HepG2 (cell line): ENCODE data around the gene RABEPK. TPM values are rescaled to one million over a fixed set of nuclear protein-coding genes. Genes with fewer than 3 reads are reported as not detected.

Source experiments
- ATAC-seq: fragments of 200-7000 bp; cut with Tn5 transposase; 3 replicates; pipeline ENCODE4 v1.9.1; 2020; ENCODE audit warnings: mild to moderate bottlenecking, moderate library complexity
- BruUV-seq: library from RNA; stranded (reverse); fragments of 400-500 nt; replicated peaks from 2 replicates; lab custom pipeline; 2021; lab: Mats Ljungman, UMichigan
- CTCF ChIA-PET: fragments of 300-600 bp; formaldehyde crosslinking; extraction: SDS; loops from one replicate; lab custom pipeline; 2021; ENCODE audit warnings: low total read pairs, inconsistent platforms, low intra/inter-chr PET ratio; lab: Yijun Ruan, JAX
- POLR2A ChIA-PET: fragments of 350-600 bp; sonication (Branson Sonifier 250); formaldehyde crosslinking; loops from one replicate; lab custom pipeline; 2020; ENCODE audit warnings: antibody characterized with exemption, inconsistent platforms; lab: Yijun Ruan, JAX
- DNase-seq: peaks from one replicate; pipeline ENCODE4 v3.0.0-alpha.2; 2015; ENCODE audit warnings: low spot score
- FAIRE-seq: peaks from 3 replicates; lab custom pipeline; 2011; peaks lifted over from hg19 to GRCh38; lab: Jason Lieb, UNC
- H2AFZ ChIP-seq: one replicate; pipeline ENCODE4 v1.6.1; 2011; ENCODE audit warnings: low read length, inconsistent platforms
- H3K27ac ChIP-seq: fragments of 300-600 bp; 3 replicates; pipeline ENCODE4 v1.8.0; 2011; ENCODE audit warnings: mixed run types, mild to moderate bottlenecking, mixed read lengths, low read length, inconsistent platforms; ENCODE audit not compliant: insufficient read depth; ENCODE audit errors: extremely low read length
- H3K27me3 ChIP-seq, 2 experiments: fragments of 200-600 bp in 1 of 2; 2 replicates in 1 of 2; 3 replicates in 1 of 2; pipeline versions ENCODE4 v1.6.0 to v1.8.0; 2011; ENCODE audit warnings: low read length in 2 of 2, mild to moderate bottlenecking in 2 of 2, moderate library complexity in 2 of 2, inconsistent platforms in 1 of 2; ENCODE audit not compliant: insufficient read depth in 2 of 2, control insufficient read depth in 1 of 2
- H3K36me3 ChIP-seq, 2 experiments: fragments of 200-600 bp in 1 of 2; replicated peaks in 1 of 2; 2 replicates in 1 of 2; 3 replicates in 1 of 2; pipeline versions ENCODE4 v1.5.1 to v1.8.0; 2011; ENCODE audit warnings: low read length in 2 of 2, inconsistent platforms in 1 of 2; ENCODE audit not compliant: insufficient read depth in 2 of 2, control insufficient read depth in 1 of 2
- H3K4me1 ChIP-seq: 2 replicates; pipeline ENCODE4 v1.5.1; 2012; ENCODE audit warnings: low read length, inconsistent platforms; ENCODE audit not compliant: insufficient read depth
- H3K4me2 ChIP-seq: 2 replicates; pipeline ENCODE4 v1.6.0; 2011; ENCODE audit warnings: low read depth, low read length, inconsistent platforms
- H3K4me3 ChIP-seq, 3 experiments: fragments of 200-600 bp in 1 of 3; sonication (generic), shearing (Covaris generic) in 1 of 3; replicated peaks in 1 of 3; 2 replicates each; pipeline ENCODE4 v1.5.1; 2011 to 2016; ENCODE audit warnings: low read length in 3 of 3, inconsistent platforms in 2 of 3, low read depth in 2 of 3, mild to moderate bottlenecking in 2 of 3, control low read depth in 1 of 3, mixed read lengths in 1 of 3; ENCODE audit not compliant: insufficient read depth in 1 of 3
- H3K79me2 ChIP-seq: one replicate; pipeline ENCODE4 v1.6.1; 2011; ENCODE audit warnings: low read length, inconsistent platforms; ENCODE audit not compliant: insufficient read depth
- H3K9ac ChIP-seq: 2 replicates; pipeline ENCODE4 v1.6.0; 2011; ENCODE audit warnings: mild to moderate bottlenecking, low read depth, low read length, inconsistent platforms; ENCODE audit not compliant: insufficient read depth
- H3K9me3 ChIP-seq: 2 replicates; pipeline ENCODE4 v1.5.1; 2012; ENCODE audit warnings: mild to moderate bottlenecking, low read length
- H4K20me1 ChIP-seq: 2 replicates; pipeline ENCODE4 v1.6.0; 2011; ENCODE audit warnings: inconsistent platforms, mild to moderate bottlenecking, low read length, moderate library complexity; ENCODE audit not compliant: insufficient read depth
- CHD2 ChIP-seq: IDR thresholded peaks from 2 replicates; pipeline ENCODE4 v1.6.1; 2011; ENCODE audit warnings: low read depth, low read length, improper control_type of control experiment
- NONO ChIP-seq, 2 experiments: fragments of 450-650 bp in 1 of 2; sonication (generic) in 1 of 2; formaldehyde crosslinking in 1 of 2; IDR thresholded peaks in 1 of 2; conservative IDR thresholded peaks in 1 of 2; 2 replicates each; pipeline versions ENCODE4 v1.6.1 to v1.8.0; 2017 to 2022; ENCODE audit warnings: mild to moderate bottlenecking in 1 of 2, missing genetic modification reagents in 1 of 2, moderate library complexity in 1 of 2
- PHF20 ChIP-seq: sonication (generic); formaldehyde crosslinking; IDR thresholded peaks from 2 replicates; pipeline ENCODE4 v1.5.0; 2020; ENCODE audit warnings: mild to moderate bottlenecking, missing genetic modification reagents
- RORA ChIP-seq: sonication (generic); formaldehyde crosslinking; IDR thresholded peaks from 2 replicates; pipeline ENCODE4 v1.5.0; 2020; ENCODE audit warnings: mild to moderate bottlenecking, missing genetic modification reagents, moderate library complexity
- TFDP2 ChIP-seq: sonication (generic); formaldehyde crosslinking; IDR thresholded peaks from 2 replicates; pipeline ENCODE4 v1.4.0; 2020; ENCODE audit warnings: missing genetic modification reagents
- ZBTB34 ChIP-seq: sonication (generic); formaldehyde crosslinking; IDR thresholded peaks from 2 replicates; pipeline ENCODE4 v1.8.0; 2022; ENCODE audit warnings: mild to moderate bottlenecking, missing genetic modification reagents
- ZBTB7B ChIP-seq: sonication (generic); formaldehyde crosslinking; IDR thresholded peaks from 2 replicates; pipeline ENCODE4 v1.4.0; 2020; ENCODE audit warnings: missing genetic modification reagents
- ZFP82 ChIP-seq: sonication (generic); formaldehyde crosslinking; IDR thresholded peaks from 2 replicates; pipeline ENCODE4 v1.5.1; 2020; ENCODE audit warnings: mild to moderate bottlenecking, missing genetic modification reagents, borderline replicate concordance
- ZNF296 ChIP-seq: sonication (generic); formaldehyde crosslinking; conservative IDR thresholded peaks from 2 replicates; pipeline ENCODE4 v1.5.0; 2020; ENCODE audit warnings: mild to moderate bottlenecking, missing genetic modification reagents
- ZNF83 ChIP-seq: sonication (generic); formaldehyde crosslinking; IDR thresholded peaks from 2 replicates; pipeline ENCODE4 v1.4.0; 2020; ENCODE audit warnings: missing genetic modification reagents, mild to moderate bottlenecking, borderline replicate concordance
- ZSCAN22 ChIP-seq: sonication (generic); formaldehyde crosslinking; IDR thresholded peaks from 2 replicates; pipeline ENCODE4 v1.4.0; 2020; ENCODE audit warnings: mild to moderate bottlenecking, missing genetic modification reagents
- WGBS: methylation state at CpG from one replicate; pipeline ENCODE4 v1.1.6; 2017; ENCODE audit warnings: low lambda C conversion rate; 5-methylcytosine and 5-hydroxymethylcytosine counted together
- in situ Hi-C: cut with HindIII; loops from 2 replicates; pipeline ENCODE4 v1.10.0; 2017; ENCODE audit warnings: low pct_unique_long_range_greater_than_20kb; ENCODE audit not compliant: extremely low pct_ligation_motif_present
- intact Hi-C: fragments of 100-400 bp; cut with micrococcal nuclease; formaldehyde crosslinking; loops from one replicate; pipeline ENCODE4 v1.10.0; 2022; ENCODE audit not compliant: unreplicated experiment
- polyA plus RNA-seq, 8 experiments: library from polyadenylated mRNA; depleted of rRNA in 3 of 8; stranded (reverse) in 7 of 8; unstranded in 1 of 8; fragments of >200 nt; fragmentation: Illumina TruSeq in 4 of 8; extraction: Trizol in 4 of 8; gene quantifications; 2 replicates each; pipeline versions ENCODE4 v1.2.1 to v1.2.3, GENCODE V29; 2011 to 2016; ENCODE audit warnings: low read depth in 4 of 8, missing spikeins in 1 of 8, mixed read lengths in 1 of 8; ENCODE audit not compliant: insufficient read depth in 1 of 8
- total RNA-seq, 5 experiments: library from RNA; depleted of rRNA; stranded (reverse); fragments of >200 nt; fragmentation: Illumina TruSeq; extraction: Trizol; gene quantifications; 2 replicates each; pipeline ENCODE4 v1.2.3, GENCODE V29; 2016; ENCODE audit warnings: low read depth in 1 of 5

The RABEPK gene
- total and polyA plus RNA-seq, 2 of the 13 experiments (the other 11 are each of a cell fraction or from before 2014, with no cell fraction given) = 75.5 to 90.0 TPM

- ChIA-PET POLR2A (no interaction called here), CTCF (no interaction called here)
- H3K27me3 ChIP-seq = no peaks in the 10 kb centered on the region
- no peak for DNase-seq
- H2AFZ ChIP-seq = no peak overlapping the region
- no peak overlapping the region for H3K9ac ChIP-seq
- FAIRE-seq = no peak
- H3K27ac ChIP-seq = no peak overlapping the region
- H3K4me2 ChIP-seq = no peak overlapping the region
- no peaks in the 10 kb centered on the region for H3K79me2 ChIP-seq
- H3K36me3 ChIP-seq = peaks cover 5 to 44% of the 10 kb centered on the region in 2 experiments; a peak in 4 of 5 replicates
- no peaks in the 10 kb centered on the region for H3K9me3 ChIP-seq
- ATAC-seq = no peak
- intact Hi-C loops = no loop called here
- H3K4me1 ChIP-seq = peaks cover 2% of the 10 kb centered on the region; the same call in 1 of the 2 replicates
- BruUV-seq = no TSS peak
- TF ChIP-seq PHF20 (CRISPR knock-in tag) = no peak
- no peak for TF ChIP-seq RORA (CRISPR knock-in tag)
- TF ChIP-seq TFDP2 (CRISPR knock-in tag) = no peak
- TF ChIP-seq ZNF83 = no peak
- TF ChIP-seq CHD2 = no peak
- TF ChIP-seq ZNF296 (CRISPR knock-in tag) = no peak
- TF ChIP-seq NONO (IDR thresholded peaks at IDR 0.05) = no peak
- no peak for TF ChIP-seq NONO (CRISPR knock-in tag; conservative IDR thresholded peaks at IDR 0.05)
- TF ChIP-seq ZFP82 (CRISPR knock-in tag) = no peak
- no peak for TF ChIP-seq ZSCAN22
- no peak for TF ChIP-seq ZBTB34 (CRISPR knock-in tag)
- no peak for TF ChIP-seq ZBTB7B (CRISPR knock-in tag)
- TF ChIP-seq, all 625 proteins: peak for 0
- in situ Hi-C loops = no loop called here
- no peak overlapping the region for H3K4me3 ChIP-seq
- 96% methylated on average over 2 of the region's 2 CpGs for WGBS
- no peaks in the 10 kb centered on the region; the same call in 1 of the 2 replicates for H4K20me1 ChIP-seq
These were observed 43.8 kb upstream of the RABEPK start for GRCh38 chr9:125156551-125156950.
